GM12872 (cell line): ENCODE results near the gene TNFAIP8L3.

ENCODE experiments used
- CTCF ChIP-seq: IDR thresholded peaks from 3 replicates; pipeline ENCODE4 v1.5.1; 2011; ENCODE audit warnings: low read depth, mild to moderate bottlenecking, low read length, moderate library complexity; ENCODE audit not compliant: insufficient read depth

TNFAIP8L3 gene

GRCh38 chr15:51030649-51031316, 63.9 kb downstream of the TNFAIP8L3 start:
- no peak for TF ChIP-seq CTCF

- no peak for TF ChIP-seq CTCF
Measured at GRCh38 chr15:51025454-51025846, 69.3 kb downstream of the TNFAIP8L3 start.

- TF ChIP-seq CTCF, result no peak
Measured at GRCh38 chr15:51024735-51025453, 69.8 kb downstream of the TNFAIP8L3 start.

GRCh38 chr15:51023499-51023898, 71.2 kb downstream of the TNFAIP8L3 start:
- no peak for TF ChIP-seq CTCF

GRCh38 chr15:51022206-51022605, 72.5 kb downstream of the TNFAIP8L3 start:
- no peak for TF ChIP-seq CTCF

GRCh38 chr15:51016615-51017014, 78.1 kb downstream of the TNFAIP8L3 start:
- no peak for TF ChIP-seq CTCF

- no peak for TF ChIP-seq CTCF
Measured at GRCh38 chr15:51011212-51011611, 83.5 kb downstream of the TNFAIP8L3 start.
